H1 (cell line): ENCODE data around the gene NSL1. TPM values are rescaled to one million over a fixed set of nuclear protein-coding genes. Genes with fewer than 3 reads are reported as not detected.

ENCODE experiments used
- HDAC6 ChIP-seq: IDR thresholded peaks from one replicate; pipeline ENCODE4 v1.7.1; 2012; ENCODE audit warnings: low read depth, mild to moderate bottlenecking, inconsistent platforms, low read length, moderate library complexity
- MAFK ChIP-seq: IDR thresholded peaks from 2 replicates; pipeline ENCODE4 v1.6.1; 2012; ENCODE audit warnings: low read depth, mild to moderate bottlenecking, improper control_type of control experiment, low read length
- SP1 ChIP-seq: IDR thresholded peaks from 2 replicates; pipeline ENCODE4 v1.6.1; 2011; ENCODE audit warnings: low read depth, low read length
- SUZ12 ChIP-seq: fragments of 200-600 bp; sonication (generic); IDR thresholded peaks from 2 replicates; pipeline ENCODE4 v1.6.1; 2012; ENCODE audit warnings: mild to moderate bottlenecking, inconsistent platforms, low read length, moderate library complexity, mixed read lengths
- polyA plus RNA-seq, 7 experiments: library from polyadenylated mRNA; depleted of rRNA in 3 of 7; stranded (reverse) in 5 of 7; unstranded in 2 of 7; fragments of >200 nt in 5 of 7; fragments of 200-250 nt in 2 of 7; gene quantifications; 1 replicate in 5 of 7; 2 replicates in 1 of 7; 4 replicates in 1 of 7; pipeline versions ENCODE4 v1.2.1 to v1.2.3, GENCODE V29; 2011 to 2013; ENCODE audit warnings: missing spikeins in 2 of 7, mixed read lengths in 2 of 7
- total RNA-seq: library from RNA; stranded (reverse); fragmentation: NEBNext Ultra II Directional; extraction: Animal tissue kit (Norgen Biotek cat#: 25700); gene quantifications from 2 replicates; pipeline ENCODE4 v1.2.1, GENCODE V29; 2021
- TF ChIP-seq, protein P1 (sequence below): fragments of 300-600 bp; sonication (generic); IDR thresholded peaks from 2 replicates; pipeline ENCODE4 v1.7.1; 2012; ENCODE audit warnings: low read length, moderate library complexity, mild to moderate bottlenecking, inconsistent platforms; ENCODE audit not compliant: insufficient replicate concordance

NSL1 gene
- total and polyA plus RNA-seq, 2 of the 8 experiments (the other 6 are each of a cell fraction or from before 2014, with no cell fraction given) = 25.4 to 51.7 TPM

DNA sequence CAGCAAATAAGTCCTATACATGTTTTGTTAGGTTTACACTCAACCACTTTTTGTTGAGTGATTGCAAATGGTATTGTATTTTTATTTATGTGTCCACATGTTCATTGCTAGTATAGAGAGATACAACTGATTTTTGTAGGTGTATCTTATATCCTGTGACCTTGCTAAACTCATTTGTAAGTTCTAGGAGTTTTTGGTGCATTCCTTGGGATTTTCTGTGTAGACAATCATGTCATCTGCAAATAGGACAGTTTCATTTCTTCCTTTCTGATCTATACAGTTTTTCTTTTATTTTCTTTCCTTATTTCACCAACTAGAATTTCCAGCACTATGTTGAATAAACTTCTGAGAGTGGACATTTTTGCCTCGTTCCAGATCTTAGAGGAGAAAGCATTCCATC lies 75.4 kb downstream of the NSL1 start (continued):
- TF ChIP-seq, protein P1, sequence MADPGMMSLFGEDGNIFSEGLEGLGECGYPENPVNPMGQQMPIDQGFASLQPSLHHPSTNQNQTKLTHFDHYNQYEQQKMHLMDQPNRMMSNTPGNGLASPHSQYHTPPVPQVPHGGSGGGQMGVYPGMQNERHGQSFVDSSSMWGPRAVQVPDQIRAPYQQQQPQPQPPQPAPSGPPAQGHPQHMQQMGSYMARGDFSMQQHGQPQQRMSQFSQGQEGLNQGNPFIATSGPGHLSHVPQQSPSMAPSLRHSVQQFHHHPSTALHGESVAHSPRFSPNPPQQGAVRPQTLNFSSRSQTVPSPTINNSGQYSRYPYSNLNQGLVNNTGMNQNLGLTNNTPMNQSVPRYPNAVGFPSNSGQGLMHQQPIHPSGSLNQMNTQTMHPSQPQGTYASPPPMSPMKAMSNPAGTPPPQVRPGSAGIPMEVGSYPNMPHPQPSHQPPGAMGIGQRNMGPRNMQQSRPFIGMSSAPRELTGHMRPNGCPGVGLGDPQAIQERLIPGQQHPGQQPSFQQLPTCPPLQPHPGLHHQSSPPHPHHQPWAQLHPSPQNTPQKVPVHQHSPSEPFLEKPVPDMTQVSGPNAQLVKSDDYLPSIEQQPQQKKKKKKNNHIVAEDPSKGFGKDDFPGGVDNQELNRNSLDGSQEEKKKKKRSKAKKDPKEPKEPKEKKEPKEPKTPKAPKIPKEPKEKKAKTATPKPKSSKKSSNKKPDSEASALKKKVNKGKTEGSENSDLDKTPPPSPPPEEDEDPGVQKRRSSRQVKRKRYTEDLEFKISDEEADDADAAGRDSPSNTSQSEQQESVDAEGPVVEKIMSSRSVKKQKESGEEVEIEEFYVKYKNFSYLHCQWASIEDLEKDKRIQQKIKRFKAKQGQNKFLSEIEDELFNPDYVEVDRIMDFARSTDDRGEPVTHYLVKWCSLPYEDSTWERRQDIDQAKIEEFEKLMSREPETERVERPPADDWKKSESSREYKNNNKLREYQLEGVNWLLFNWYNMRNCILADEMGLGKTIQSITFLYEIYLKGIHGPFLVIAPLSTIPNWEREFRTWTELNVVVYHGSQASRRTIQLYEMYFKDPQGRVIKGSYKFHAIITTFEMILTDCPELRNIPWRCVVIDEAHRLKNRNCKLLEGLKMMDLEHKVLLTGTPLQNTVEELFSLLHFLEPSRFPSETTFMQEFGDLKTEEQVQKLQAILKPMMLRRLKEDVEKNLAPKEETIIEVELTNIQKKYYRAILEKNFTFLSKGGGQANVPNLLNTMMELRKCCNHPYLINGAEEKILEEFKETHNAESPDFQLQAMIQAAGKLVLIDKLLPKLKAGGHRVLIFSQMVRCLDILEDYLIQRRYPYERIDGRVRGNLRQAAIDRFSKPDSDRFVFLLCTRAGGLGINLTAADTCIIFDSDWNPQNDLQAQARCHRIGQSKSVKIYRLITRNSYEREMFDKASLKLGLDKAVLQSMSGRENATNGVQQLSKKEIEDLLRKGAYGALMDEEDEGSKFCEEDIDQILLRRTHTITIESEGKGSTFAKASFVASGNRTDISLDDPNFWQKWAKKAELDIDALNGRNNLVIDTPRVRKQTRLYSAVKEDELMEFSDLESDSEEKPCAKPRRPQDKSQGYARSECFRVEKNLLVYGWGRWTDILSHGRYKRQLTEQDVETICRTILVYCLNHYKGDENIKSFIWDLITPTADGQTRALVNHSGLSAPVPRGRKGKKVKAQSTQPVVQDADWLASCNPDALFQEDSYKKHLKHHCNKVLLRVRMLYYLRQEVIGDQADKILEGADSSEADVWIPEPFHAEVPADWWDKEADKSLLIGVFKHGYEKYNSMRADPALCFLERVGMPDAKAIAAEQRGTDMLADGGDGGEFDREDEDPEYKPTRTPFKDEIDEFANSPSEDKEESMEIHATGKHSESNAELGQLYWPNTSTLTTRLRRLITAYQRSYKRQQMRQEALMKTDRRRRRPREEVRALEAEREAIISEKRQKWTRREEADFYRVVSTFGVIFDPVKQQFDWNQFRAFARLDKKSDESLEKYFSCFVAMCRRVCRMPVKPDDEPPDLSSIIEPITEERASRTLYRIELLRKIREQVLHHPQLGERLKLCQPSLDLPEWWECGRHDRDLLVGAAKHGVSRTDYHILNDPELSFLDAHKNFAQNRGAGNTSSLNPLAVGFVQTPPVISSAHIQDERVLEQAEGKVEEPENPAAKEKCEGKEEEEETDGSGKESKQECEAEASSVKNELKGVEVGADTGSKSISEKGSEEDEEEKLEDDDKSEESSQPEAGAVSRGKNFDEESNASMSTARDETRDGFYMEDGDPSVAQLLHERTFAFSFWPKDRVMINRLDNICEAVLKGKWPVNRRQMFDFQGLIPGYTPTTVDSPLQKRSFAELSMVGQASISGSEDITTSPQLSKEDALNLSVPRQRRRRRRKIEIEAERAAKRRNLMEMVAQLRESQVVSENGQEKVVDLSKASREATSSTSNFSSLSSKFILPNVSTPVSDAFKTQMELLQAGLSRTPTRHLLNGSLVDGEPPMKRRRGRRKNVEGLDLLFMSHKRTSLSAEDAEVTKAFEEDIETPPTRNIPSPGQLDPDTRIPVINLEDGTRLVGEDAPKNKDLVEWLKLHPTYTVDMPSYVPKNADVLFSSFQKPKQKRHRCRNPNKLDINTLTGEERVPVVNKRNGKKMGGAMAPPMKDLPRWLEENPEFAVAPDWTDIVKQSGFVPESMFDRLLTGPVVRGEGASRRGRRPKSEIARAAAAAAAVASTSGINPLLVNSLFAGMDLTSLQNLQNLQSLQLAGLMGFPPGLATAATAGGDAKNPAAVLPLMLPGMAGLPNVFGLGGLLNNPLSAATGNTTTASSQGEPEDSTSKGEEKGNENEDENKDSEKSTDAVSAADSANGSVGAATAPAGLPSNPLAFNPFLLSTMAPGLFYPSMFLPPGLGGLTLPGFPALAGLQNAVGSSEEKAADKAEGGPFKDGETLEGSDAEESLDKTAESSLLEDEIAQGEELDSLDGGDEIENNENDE = no peak
- TF ChIP-seq MAFK = no peak
- TF ChIP-seq SP1 = no peak
- TF ChIP-seq HDAC6 = no peak
- no peak for TF ChIP-seq SUZ12
